GM19099 (cell line): Measurements from ENCODE around the gene ELOVL6.

Experiments
- POLR2A ChIP-seq: IDR thresholded peaks from 3 replicates; pipeline ENCODE4 v1.6.1; 2011; ENCODE audit warnings: low read depth; ENCODE audit not compliant: insufficient read length; ENCODE audit errors: extremely low read depth

ELOVL6 gene

DNA sequence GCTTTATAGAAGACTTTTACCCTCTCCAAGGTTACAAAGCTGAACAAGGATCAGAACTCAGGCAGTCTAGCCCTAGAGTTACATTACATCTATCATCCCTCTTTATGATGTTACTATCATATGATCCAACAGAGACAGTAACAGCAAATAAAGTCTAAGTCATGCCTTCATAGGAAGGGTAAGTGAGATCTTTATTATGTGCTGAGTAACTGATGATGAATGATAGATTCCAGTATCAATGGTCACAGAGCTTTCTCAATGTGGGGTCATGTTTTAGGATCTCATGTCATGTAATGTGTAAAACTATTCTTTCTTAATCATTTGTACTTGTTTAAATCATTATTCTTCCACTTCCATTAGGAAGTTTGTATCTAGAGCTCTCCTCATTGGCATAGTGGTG is 22.8 kb downstream of the ELOVL6 start:
- no peak for TF ChIP-seq POLR2A

DNA sequence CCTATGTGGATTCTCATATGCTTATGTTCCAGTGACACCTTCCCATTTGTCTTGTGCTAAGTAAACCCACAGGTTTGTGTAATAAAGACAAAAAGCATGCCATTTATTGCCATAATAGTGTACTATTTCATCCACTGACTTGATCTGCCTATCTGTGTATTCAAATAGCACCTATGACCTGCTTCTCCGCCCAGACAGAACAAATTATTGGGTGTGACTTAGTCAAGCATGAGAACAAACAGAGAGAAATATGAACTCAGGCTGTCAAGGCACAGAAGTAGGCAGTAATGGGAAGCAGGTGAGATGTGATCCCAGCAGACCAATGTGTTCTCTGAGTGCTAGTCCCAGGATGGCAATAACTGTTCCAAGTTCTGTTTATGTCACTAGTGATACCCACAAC is 25.4 kb downstream of the ELOVL6 start:
- TF ChIP-seq POLR2A, result no peak

DNA sequence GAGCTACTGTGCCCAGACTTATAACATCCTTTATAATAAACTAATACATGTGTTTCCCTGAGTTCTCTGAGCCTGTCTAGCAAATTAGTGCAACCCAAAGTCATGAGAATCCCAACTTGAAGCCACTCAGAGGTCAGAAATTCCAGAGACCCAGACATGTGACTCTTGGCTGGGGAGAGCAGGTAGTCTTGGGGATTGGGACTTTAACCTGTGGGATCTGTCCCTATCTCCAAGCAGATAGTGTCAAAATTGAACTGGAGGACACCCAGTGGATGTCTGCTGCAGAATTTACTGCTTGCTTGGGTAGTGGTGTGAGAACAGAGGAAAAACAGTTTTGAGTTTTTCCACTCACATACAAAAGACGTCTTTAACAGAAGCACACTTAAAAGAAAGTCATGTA is 26.4 kb downstream of the ELOVL6 start:
- no peak for TF ChIP-seq POLR2A

DNA sequence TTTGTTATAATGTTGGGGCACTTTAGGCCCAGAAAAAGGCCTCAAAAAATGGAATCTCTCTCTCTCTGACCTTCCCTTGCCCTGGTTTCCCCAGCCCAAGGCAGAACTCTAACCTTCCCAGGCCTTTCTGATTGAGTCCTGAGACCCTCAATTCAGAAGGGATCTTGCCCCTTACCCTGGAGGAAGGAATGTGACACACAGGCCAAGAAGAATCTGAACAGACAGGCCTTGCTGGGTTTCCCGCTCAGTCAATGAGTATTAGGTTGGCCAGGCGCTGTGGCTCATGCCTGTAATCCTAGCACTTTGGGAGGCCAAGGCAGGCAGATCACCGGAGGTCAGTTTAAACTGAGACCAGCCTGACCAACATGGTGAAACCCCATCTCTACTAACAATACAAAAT is 27.6 kb downstream of the ELOVL6 start:
- no peak for TF ChIP-seq POLR2A

DNA sequence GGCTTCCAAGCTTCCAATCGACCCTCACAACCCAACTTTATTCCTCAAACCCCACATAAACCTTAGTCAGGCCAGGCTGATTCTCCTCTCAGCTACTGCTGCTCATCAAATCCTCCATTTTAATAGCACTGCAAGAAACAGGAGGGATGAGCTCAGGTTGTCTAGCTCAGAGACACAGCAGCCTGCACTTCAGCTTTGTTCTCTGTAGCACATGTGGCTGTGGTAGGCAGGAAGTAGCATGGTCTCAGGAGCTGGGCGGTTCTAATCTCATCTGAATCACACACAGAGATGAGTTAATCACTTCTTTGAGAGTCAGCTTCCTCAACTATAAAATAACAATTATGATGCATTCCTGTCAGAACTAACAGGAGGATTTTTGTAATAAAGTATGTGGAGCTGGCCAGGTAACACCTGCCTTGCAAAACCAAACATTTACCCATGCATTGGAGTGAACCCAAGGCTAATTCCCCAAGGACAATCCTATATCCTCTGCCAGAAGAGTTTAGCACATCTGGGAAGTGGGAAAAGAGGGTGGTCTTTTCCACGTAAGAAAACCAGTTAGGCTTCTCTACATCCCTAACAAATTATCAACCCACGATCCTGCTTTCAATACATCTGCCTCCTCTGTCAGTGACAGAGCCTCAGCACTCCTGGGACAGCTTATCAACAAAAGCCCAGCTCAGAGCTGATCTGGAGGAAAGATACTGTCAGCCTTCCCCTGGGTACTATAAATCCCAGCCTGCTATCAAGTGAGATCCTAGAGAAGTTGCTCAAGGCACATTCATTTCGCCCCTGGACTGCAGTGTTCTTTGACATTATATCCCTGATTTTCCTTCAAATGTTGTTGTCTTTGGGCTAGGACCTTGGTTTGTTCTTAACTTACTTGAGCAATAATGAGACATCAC is 32.8 kb downstream of the ELOVL6 start:
- TF ChIP-seq POLR2A, result no peak

DNA sequence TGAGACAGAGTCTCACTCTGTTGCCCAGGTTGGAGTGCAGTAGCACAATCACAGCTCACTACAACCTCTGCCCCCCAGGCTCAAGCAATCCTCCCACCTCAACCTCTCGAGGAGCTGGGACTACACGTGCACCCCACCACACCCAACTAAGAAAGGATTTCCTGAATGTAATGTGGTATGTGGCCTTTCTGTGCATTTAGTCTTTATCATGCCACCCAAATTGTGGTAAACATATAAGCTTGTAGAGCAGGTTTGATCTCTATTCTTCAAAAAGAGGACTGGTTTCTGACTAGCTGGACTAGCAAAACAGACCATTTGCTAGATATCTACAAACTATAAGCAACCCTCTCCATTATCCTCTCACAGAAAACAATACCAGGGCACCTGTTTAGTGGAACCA is 33.6 kb downstream of the ELOVL6 start:
- no peak for TF ChIP-seq POLR2A

DNA sequence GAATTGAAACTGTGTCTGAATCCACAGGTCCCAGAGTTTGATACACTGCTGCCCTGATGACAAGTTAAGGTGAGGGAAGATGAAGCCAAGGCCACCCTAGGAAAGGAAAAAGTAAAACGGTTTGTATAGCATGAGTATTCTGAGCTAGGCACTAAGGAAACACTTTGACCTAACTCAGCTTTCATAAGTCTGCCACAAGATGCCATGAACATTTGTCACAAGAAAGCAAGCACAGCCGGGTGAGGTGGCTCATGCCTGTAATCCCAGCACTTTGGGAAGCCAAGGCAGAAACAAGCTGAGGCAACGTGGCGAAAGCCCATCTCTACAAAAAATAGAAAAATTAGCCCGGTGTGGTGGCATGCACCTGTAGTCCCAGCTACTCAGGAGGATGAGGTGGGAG is 34.2 kb downstream of the ELOVL6 start:
- no peak for TF ChIP-seq POLR2A

DNA sequence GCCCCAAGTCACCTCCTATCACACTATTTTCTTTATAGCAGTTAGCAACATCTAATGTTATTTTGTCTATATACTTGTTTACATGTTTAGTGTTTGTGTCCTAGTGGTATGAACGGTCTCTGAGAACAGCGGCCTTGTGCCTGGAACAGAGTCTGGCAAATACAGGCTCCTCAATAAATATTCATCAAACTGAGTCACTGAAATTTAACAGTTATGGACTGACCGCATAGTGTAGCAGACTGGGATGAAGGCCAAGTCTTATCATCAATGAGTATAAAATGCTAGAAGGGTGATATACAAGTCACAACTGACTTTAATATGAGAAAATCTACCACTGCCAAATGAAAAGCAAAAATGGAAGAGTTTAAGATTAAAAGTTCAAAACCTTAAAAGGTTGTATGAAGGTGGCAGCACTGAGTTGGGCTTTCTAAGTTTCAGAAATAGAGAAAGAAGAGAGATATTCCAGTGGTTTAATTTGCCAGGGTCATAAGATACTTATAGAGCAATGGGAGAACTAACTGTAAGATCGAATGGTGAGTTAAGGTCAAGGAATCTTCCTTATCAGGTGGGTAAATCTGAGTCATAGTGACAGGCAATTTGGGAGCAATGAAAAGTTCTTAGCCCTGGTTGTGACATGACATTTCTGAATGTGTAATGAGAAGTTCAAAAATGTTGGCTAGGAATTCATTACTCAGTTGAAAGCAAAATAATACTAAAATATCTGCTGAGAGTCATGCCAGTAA is 34.9 kb downstream of the ELOVL6 start:
- TF ChIP-seq POLR2A, result no peak

DNA sequence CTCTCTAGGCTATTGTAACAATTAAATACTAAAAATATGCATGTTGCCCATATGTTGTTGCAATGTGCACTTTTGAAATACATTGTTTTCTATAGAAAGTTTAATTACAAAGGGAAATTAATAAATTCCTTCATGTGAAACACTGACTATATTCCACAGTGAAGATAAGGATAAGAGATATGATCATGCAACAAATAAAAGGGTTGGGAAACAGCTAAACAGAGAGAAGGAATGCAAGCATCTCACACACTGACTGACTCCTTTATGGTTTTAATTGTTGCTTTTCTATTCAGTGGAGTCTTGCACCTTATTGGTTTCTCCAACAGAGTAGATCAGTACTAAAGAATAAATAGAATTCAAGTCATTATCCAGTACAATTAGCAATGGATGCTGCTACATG is 37.8 kb downstream of the ELOVL6 start:
- TF ChIP-seq POLR2A, result no peak

DNA sequence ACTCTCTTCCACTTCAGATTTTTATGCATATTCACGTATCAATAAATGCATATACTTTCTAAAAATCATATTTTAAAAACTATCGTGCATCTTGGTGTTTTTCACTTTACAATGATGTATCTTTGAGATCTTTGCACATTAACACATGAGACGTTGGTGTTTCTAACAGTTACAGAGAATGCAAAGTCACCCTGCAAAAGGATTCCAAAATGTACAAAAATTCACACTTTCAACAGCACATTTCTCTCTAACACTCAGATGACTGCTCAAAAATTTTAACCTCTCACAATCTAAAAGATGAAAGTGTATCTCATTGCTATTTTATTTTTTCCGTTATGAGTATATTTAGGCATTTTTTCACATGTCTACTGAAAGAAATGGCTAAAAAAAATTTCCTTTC is 38.9 kb downstream of the ELOVL6 start:
- no peak for TF ChIP-seq POLR2A

DNA sequence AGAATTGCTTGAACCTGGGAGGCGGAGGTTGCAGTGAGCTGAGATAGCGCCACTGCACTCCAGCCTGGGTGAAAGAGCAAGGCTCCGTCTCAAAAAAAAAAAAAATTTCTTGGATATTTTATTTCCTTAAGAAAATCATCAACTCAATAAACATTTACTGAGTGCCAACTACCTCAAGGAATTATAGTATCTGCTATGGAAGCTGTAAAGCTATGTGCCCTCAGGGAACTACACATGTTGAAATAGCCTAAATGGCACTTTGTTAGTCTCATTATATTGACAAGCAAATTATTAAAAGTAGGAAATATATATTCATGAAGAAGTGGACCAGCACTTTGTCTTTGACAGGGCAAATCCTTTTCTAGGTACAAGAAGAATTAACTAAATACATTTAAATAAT is 40.8 kb downstream of the ELOVL6 start:
- no peak for TF ChIP-seq POLR2A

DNA sequence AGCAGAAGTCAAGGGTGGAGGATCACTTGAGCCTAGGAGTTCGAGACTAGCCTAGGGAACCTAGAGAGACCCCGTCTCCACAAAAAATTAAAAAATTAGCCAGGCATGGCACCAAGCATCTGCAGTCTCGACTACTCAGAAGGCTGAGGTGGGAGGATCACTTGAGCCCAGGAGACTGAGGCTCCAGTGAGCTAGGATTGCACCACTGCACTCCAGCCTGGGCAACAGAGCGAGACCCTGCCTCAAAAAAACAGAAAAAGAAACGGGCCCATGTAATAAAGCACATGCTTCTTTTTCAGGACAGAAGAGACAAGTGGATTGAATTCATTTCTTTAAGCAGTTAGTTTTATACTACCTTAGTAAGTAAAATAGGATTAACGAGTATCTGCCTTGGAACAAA is 42.0 kb downstream of the ELOVL6 start:
- TF ChIP-seq POLR2A, result no peak

DNA sequence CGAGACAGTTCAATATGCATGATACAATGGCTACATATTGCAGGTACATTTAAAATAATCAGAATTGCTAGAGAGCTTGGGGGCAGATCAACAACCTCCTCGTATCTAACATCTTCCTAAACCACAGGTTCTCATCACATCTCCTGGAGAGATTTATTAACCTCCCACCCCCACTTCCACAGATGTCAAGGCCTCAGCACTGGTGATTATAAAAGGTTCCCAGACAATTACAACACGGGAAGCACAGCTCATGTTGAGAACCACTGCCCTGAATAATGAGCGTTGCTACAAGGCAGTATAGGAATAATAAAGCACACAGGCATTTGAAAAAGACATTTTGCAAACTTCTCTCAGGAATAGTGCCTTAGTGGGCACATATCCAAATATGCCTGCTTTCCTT is 42.8 kb downstream of the ELOVL6 start:
- no peak for TF ChIP-seq POLR2A

DNA sequence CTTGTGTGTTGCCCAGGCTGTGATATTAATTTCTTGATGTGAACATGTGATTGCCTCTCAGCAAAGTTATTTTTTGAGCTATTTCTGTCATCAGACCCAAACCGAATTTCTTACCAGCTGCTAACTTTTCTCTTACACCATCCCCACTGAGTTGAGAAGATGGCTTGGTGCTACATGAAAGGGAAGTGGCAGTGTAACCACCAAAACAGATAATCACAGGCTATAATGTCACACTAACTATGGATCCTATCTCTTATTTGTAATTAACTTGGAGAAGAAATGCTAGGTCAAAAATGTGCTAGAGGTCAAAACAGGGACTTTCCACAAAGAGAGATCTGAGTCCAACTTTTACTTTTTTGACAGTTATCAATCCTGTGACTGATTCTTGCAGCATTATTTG is 43.8 kb downstream of the ELOVL6 start:
- no peak for TF ChIP-seq POLR2A

DNA sequence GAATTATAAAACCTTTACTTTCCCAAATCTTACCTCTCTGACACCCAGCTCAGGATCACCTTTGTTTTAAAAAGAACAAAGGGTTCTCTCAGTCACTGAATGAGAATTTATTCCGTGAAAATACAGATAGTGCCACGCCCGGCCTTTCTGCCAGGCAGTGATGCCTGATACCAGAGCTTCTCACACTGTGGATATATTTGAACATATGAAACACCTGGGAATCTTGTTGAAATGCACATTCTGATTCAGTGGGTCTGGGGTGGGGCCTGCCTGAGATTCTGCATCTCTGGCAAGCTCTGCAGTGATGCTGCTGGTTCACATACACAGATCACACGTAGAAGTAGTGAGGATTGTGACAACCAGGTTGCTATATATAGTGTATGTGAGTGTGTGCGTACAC is 46.0 kb downstream of the ELOVL6 start:
- no peak for TF ChIP-seq POLR2A

DNA sequence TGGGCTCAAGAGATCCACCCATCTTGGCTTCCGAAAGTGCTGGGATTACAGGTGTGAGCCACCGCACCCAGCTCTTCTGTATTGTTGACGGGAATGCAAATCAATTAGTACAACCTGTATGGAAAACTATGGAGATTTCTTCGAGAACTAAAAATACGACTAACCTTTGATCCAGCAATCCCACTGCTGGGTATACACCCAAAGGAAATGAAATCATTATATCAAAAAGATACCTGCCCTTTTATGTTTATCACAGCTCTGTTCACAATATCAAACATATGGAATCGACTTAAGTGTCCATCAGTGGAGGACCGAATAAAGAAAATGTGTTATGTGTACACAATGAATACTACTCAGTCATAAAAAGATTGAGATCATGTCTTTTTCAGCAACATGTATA is 49.3 kb downstream of the ELOVL6 start:
- no peak for TF ChIP-seq POLR2A

DNA sequence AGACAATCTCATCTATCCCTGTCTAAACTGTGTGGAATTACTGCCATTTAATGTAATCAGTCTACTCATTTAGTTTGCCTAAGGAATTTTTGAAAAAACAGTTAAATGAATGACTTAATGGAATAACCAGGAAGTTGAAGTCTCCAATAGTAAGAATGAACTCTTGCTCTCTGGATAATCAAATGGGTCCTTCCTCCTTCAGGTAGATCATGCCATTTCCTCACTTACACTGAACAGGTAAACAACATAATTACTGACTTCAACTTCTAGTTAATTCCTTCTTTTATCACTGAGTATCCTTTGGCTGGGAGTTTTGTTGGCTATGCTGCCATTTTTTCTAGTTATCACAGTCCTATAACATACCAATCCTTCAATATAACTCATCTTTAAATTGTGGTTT is 56.0 kb downstream of the ELOVL6 start:
- no peak for TF ChIP-seq POLR2A

DNA sequence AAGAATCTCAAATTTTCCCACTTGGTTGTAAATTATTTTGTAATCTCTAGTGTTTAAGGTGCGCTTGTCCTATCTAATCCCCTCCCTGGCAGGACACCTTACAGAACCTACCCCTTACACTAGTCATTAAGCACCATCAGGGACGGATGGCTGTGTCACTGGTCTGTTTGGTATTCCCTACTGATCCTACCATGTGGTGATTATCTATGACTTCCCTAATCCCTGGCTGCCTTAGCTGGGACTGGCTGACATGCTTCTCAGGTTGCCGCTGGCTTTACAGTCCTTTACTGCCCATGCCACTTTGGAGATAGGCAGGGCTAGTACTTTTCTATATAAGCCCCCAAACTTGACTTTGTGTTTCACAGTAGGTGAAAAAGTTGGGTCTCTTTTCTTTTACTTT is 58.6 kb downstream of the ELOVL6 start:
- no peak for TF ChIP-seq POLR2A
